Hepatocyte (in vitro differentiated cells): ENCODE measurements around the gene UGT1A1. TPM values are rescaled to one million over a fixed set of nuclear protein-coding genes. Genes with fewer than 3 reads are reported as not detected.

Experiments used
- DNase-seq: peaks from one replicate; pipeline ENCODE4 v3.0.0-alpha.2; 2016; ENCODE audit warnings: low spot score
- H2AFZ ChIP-seq: fragments of 200-600 bp; sonication (generic); 2 replicates; pipeline ENCODE4 v1.6.0; 2016; ENCODE audit warnings: antibody characterized with exemption, mild to moderate bottlenecking
- H3K27ac ChIP-seq: fragments of 200-600 bp; sonication (generic); 2 replicates; pipeline ENCODE4 v1.5.1; 2016; ENCODE audit warnings: mild to moderate bottlenecking
- H3K27me3 ChIP-seq: fragments of 200-600 bp; sonication (generic); 2 replicates; pipeline ENCODE4 v1.6.1; 2016
- H3K36me3 ChIP-seq: fragments of 200-600 bp; sonication (generic); replicated peaks from 2 replicates; pipeline ENCODE4 v1.5.1; 2016; ENCODE audit warnings: low read depth; ENCODE audit not compliant: insufficient read depth
- H3K4me1 ChIP-seq: fragments of 200-600 bp; sonication (generic); 2 replicates; pipeline ENCODE4 v1.5.1; 2016; ENCODE audit warnings: mild to moderate bottlenecking, moderate library complexity; ENCODE audit not compliant: insufficient read depth
- H3K4me2 ChIP-seq: fragments of 200-600 bp; sonication (generic); 2 replicates; pipeline ENCODE4 v1.6.0; 2016
- H3K4me3 ChIP-seq: fragments of 200-600 bp; sonication (generic); 2 replicates; pipeline ENCODE4 v1.5.1; 2016; ENCODE audit warnings: mild to moderate bottlenecking
- H3K79me2 ChIP-seq: fragments of 200-600 bp; sonication (generic); 2 replicates; pipeline ENCODE4 v1.6.0; 2017; ENCODE audit warnings: mild to moderate bottlenecking
- H3K9me2 ChIP-seq: fragments of 200-600 bp; sonication (generic); replicated peaks from 2 replicates; pipeline ENCODE4 v1.6.0; 2017; ENCODE audit warnings: mild to moderate bottlenecking; ENCODE audit not compliant: insufficient read depth
- H3K9me3 ChIP-seq: fragments of 200-600 bp; sonication (generic); 2 replicates; pipeline ENCODE4 v1.5.1; 2016; ENCODE audit warnings: low read depth, mild to moderate bottlenecking
- H4K20me1 ChIP-seq: fragments of 200-600 bp; sonication (generic); 2 replicates; pipeline ENCODE4 v1.6.0; 2016; ENCODE audit warnings: mild to moderate bottlenecking; ENCODE audit not compliant: insufficient read depth, poor library complexity, severe bottlenecking
- EZH2 ChIP-seq: fragments of 200-600 bp; sonication (generic); IDR thresholded peaks from 2 replicates; pipeline ENCODE4 v1.6.1; 2016; ENCODE audit warnings: antibody characterized with exemption, mild to moderate bottlenecking, borderline replicate concordance
- EZH2phosphoT487 ChIP-seq: fragments of 200-600 bp; sonication (generic); IDR thresholded peaks from one replicate; pipeline ENCODE4 v1.6.1; 2018; ENCODE audit warnings: antibody characterized with exemption, mild to moderate bottlenecking, low read depth, moderate library complexity; ENCODE audit not compliant: unreplicated experiment, severe bottlenecking
- WGBS: methylation state at CpG from one replicate; pipeline ENCODE4 v1.1.6; 2016; ENCODE audit warnings: low lambda C conversion rate; ENCODE audit errors: missing lambda C conversion rate; 5-methylcytosine and 5-hydroxymethylcytosine counted together
- polyA plus RNA-seq: library from polyadenylated mRNA; unstranded; fragments of >200 nt; fragmentation: Nextera tagmentation; extraction: Ambion mirVana; gene quantifications from 2 replicates; pipeline ENCODE4 v1.2.1, GENCODE V29; 2016
- total RNA-seq: library from RNA; depleted of rRNA; stranded (reverse); fragments of >200 nt; gene quantifications from 2 replicates; pipeline ENCODE4 v1.2.3, GENCODE V29; 2014
- TF ChIP-seq, protein P1 (sequence below): fragments of 200-600 bp; sonication (generic); IDR thresholded peaks from 2 replicates; pipeline ENCODE4 v1.5.1; 2016; ENCODE audit warnings: antibody characterized with exemption, mild to moderate bottlenecking; ENCODE audit not compliant: poor library complexity

The UGT1A1 gene
- total and polyA plus RNA-seq, 2 experiments from 2014 or later: 0.53 to 0.91 TPM

DNA sequence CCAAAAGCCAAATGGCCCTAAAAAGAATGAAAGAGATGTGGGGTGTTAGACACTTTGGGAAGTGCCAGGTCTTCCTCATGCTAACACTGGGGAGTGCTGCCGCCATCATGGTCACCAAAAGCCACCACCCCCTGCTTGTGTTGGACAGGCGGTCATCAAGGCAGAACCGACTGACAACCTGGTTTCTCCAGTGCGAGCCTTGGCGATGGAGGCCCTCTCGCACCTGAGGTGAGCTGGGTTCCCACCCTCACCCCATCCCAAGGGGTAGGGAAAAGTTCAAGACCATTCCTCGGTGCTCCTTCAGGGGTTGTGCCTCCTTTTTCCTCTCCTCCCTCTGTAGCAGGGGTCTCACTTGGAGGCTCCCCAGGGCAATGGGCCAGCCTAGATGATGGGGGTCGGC is 51.7 kb downstream of the UGT1A1 start:
- 94% methylated on average over 8 of the region's 8 CpGs for WGBS

DNA sequence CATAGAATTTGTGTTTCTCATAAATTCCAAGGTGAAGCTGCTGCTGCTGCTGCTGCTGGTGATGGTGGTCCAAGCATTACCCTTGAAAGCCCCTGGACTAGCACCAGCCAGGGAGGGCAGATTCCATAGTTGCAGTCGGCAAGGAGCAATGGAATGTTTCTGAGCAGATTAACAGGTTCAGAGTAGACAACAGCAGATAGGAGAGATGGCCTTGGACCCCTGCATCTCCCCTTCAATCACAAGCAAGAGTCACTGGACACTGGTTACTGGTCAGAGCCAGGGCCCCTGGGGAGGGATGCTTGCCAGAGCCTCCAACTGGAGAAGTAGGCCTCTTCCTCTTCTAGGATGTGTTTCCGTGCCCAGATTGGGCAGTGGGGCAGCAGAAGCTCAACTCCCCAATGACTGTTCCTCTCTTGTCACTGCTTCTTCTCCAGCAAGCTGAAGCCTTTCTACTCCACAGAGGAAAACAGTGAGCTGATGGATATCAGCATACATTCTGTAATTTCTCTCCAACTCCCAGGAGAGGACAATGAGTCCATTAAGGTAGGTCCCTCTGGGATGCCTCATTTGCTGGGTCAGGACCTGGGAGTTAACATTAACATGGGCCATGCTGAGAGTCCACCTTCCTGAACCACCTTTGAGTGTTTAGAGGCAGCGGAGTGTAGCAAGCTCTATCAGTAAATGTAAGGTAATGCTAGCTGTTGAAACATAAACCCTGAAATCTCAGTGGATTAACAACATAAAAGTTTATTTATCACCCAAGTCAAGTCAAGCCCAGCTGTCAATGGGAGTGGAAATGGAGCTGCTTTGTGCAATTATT is 53.4 kb downstream of the UGT1A1 start:
- H3K4me2 ChIP-seq: no peak overlapping the region
- H3K4me1 ChIP-seq: peaks cover 10% of the 10 kb centered on the region
- 79% methylated on average over 3 of the region's 3 CpGs for WGBS
- H3K27ac ChIP-seq: no peak overlapping the region
- H3K9me2 ChIP-seq: no peaks in the 10 kb centered on the region
- no peak overlapping the region for H3K4me3 ChIP-seq
- no peaks in the 10 kb centered on the region for H3K79me2 ChIP-seq
- H2AFZ ChIP-seq: no peak overlapping the region
- no peaks in the 10 kb centered on the region for H3K9me3 ChIP-seq
- H3K27me3 ChIP-seq: no peaks in the 10 kb centered on the region
- no peak for DNase-seq
- H3K36me3 ChIP-seq: no peaks in the 10 kb centered on the region
- no peaks in the 10 kb centered on the region for H4K20me1 ChIP-seq
- TF ChIP-seq EZH2: no peak
- TF ChIP-seq, protein P1, sequence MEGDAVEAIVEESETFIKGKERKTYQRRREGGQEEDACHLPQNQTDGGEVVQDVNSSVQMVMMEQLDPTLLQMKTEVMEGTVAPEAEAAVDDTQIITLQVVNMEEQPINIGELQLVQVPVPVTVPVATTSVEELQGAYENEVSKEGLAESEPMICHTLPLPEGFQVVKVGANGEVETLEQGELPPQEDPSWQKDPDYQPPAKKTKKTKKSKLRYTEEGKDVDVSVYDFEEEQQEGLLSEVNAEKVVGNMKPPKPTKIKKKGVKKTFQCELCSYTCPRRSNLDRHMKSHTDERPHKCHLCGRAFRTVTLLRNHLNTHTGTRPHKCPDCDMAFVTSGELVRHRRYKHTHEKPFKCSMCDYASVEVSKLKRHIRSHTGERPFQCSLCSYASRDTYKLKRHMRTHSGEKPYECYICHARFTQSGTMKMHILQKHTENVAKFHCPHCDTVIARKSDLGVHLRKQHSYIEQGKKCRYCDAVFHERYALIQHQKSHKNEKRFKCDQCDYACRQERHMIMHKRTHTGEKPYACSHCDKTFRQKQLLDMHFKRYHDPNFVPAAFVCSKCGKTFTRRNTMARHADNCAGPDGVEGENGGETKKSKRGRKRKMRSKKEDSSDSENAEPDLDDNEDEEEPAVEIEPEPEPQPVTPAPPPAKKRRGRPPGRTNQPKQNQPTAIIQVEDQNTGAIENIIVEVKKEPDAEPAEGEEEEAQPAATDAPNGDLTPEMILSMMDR: no peak
- no peak for TF ChIP-seq EZH2phosphoT487

More for the DNA sequence above, 51.7 kb downstream of the UGT1A1 start:
- TF ChIP-seq, protein P1: no peak
- TF ChIP-seq EZH2phosphoT487 (no peak), EZH2 (no peak)
- H3K9me2 ChIP-seq: no peaks in the 10 kb centered on the region
- no peaks in the 10 kb centered on the region for H3K4me1 ChIP-seq
- H3K36me3 ChIP-seq: no peaks in the 10 kb centered on the region
- H3K4me3 ChIP-seq: no peak overlapping the region
- no peak for DNase-seq
- H3K9me3 ChIP-seq: no peaks in the 10 kb centered on the region
- H3K4me2 ChIP-seq: no peak overlapping the region
- H3K79me2 ChIP-seq: no peaks in the 10 kb centered on the region
- H2AFZ ChIP-seq: no peak overlapping the region
- H3K27me3 ChIP-seq: no peaks in the 10 kb centered on the region
- H3K27ac ChIP-seq: no peak overlapping the region
- no peaks in the 10 kb centered on the region for H4K20me1 ChIP-seq

DNA sequence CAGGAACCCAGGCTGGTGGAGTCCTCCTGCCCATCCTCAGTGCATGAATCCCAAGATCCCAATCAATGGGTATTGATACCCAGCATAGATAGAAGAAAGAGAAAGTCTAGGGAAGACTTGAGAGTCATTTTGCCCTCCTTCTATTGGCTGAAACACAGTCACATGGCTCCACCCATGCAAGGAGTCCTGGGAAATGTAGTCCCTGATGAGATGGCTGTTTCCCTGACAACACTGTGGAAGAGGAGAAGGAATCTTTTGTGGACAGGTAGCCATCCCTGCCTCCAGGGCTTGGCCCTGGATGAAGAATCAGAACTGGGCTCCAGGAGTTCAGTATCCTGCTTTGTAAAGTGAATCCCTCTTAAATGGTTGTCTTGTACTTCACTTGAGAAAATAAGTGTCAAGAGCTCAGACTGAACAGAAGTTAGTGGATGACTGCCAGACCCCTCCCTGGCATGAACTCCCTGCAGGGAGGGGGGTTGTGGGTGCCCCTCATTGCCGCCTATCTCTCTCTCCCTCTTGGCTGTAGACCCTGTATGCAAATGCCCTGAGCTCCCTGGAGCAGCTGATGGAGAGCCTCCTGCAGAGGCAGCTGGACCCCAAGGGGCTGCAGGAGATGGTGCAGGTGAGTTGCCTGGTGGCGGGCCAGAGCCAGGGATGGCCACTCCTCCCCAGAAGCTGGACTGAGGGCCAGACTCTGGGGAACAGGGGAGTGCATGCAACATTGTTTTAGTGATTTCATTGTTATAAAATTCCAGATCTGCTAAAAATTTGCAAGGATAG is 54.2 kb downstream of the UGT1A1 start:
- no peak overlapping the region for H3K4me3 ChIP-seq
- no peak overlapping the region for H3K27ac ChIP-seq
- no peaks in the 10 kb centered on the region for H3K27me3 ChIP-seq
- H4K20me1 ChIP-seq: no peaks in the 10 kb centered on the region
- WGBS: 78% methylated on average over 2 of the region's 2 CpGs
- no peaks in the 10 kb centered on the region for H3K9me2 ChIP-seq
- H3K4me2 ChIP-seq: no peak overlapping the region
- TF ChIP-seq EZH2: no peak
- no peak for TF ChIP-seq EZH2phosphoT487
- peaks cover 10% of the 10 kb centered on the region for H3K4me1 ChIP-seq
- no peaks in the 10 kb centered on the region for H3K9me3 ChIP-seq
- H3K36me3 ChIP-seq: no peaks in the 10 kb centered on the region
- H2AFZ ChIP-seq: no peak overlapping the region
- DNase-seq: no peak
- no peaks in the 10 kb centered on the region for H3K79me2 ChIP-seq

DNA sequence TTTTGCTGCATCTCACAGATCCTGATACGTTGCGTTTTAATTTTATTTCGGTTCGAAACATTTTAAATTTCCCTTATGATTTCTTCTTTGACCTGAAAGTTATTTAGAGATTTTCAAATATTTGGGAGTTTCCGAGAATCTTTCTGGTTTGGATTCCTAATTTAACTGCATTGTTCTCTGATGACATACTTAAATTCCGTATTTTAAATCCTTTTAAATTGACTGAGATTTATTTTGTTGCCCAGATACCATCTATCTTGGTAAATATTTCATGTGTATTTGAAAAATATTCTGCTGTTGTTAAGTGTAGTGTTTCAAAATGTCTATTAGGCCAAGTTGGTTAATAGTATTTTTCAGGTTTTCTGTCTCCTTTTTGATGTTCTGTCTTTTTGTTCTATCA is 55.8 kb downstream of the UGT1A1 start:
- TF ChIP-seq, protein P1: no peak
- TF ChIP-seq EZH2 (no peak), EZH2phosphoT487 (no peak)
- H3K9me3 ChIP-seq: no peaks in the 10 kb centered on the region
- H3K4me2 ChIP-seq: no peak overlapping the region
- H2AFZ ChIP-seq: no peak overlapping the region
- no peak for DNase-seq
- H3K27me3 ChIP-seq: no peaks in the 10 kb centered on the region
- no peak overlapping the region for H3K4me3 ChIP-seq
- peaks cover 10% of the 10 kb centered on the region for H3K4me1 ChIP-seq
- WGBS: 84% methylated on average over 6 of the region's 6 CpGs
- H3K27ac ChIP-seq: no peak overlapping the region
- no peaks in the 10 kb centered on the region for H3K36me3 ChIP-seq
- no peaks in the 10 kb centered on the region for H4K20me1 ChIP-seq
- no peaks in the 10 kb centered on the region for H3K79me2 ChIP-seq
- H3K9me2 ChIP-seq: no peaks in the 10 kb centered on the region
